Activated naive CD4-positive, alpha-beta T cell treated with Interleukin-2 at 50 U/mL for 16 hours (primary cell): ENCODE data around the gene SLC34A1.

Source experiments
- DNase-seq: peaks from one replicate; pipeline ENCODE4 v3.0.0-alpha.2; 2020

Gene SLC34A1

DNA sequence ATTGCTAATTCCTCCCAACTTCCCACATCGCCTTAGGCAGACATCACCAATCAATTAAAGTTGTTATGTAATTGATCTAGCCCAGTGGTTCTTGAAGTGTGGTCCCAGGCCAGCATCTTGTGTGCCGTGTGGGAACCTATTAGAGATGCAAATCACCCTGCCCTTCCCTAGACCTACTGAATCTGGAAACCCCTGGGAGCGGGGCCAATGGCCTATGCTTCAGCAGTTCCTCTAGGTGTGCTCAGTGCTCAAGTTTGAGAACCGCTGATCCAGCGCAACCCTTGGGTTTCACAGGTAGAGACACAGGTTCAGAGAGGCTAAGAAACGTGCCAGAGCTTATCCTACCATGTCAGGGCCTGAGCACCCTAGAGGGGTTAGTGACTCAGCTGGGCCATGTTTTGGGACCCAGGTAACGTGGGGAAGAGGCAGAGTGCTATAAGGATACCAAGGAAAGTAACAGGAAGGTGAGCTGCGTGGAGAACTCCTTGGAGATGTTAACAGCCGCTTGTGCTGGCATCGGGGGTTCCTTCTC, 4.4 kb downstream of the SLC34A1 start:
- no peak for DNase-seq

DNA sequence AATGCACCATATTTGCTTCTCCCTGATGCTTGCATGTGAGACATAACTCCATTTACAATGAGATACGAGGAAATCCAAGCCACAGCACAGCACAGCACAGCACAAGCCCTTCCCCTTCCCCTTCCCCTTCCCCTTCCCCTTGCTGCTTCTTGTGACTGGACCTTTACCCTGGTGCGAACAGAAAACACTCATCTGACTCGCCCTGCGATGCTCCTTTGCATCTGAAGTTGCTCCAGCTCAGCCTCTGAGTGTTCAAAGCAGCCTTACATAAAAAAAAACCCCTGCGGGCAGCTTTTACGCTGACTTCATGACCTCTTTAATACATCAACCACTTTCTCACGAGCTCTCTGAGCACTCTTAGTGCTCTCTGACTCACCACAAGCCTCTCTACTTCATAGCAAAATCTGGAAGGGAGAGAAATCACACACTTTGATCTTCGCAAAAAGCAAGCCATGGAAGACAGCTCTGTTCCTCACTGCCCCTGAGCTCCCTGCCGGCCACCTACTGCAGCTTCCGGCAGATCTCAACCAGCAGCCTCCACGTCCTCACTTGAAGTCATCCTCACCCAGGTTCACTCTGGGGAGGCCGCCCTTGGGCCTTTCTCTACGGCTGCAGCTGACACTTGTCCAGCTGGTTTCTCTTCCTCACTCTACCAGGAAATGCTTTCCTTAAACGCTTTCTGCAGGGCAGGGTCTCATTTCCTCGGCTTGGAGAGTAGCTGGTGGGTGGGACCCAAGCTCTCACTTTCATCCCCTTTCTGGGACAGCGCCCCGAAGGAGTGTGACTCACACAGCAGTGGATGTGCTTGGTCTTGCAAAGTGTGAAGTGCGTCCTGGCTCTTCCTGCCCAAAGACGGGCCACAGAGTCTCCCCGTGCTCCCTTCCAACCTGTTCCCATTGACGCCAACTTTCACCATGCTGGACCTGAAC, 5.3 kb downstream of the SLC34A1 start:
- peak; percentile 69 for DNase-seq

DNA sequence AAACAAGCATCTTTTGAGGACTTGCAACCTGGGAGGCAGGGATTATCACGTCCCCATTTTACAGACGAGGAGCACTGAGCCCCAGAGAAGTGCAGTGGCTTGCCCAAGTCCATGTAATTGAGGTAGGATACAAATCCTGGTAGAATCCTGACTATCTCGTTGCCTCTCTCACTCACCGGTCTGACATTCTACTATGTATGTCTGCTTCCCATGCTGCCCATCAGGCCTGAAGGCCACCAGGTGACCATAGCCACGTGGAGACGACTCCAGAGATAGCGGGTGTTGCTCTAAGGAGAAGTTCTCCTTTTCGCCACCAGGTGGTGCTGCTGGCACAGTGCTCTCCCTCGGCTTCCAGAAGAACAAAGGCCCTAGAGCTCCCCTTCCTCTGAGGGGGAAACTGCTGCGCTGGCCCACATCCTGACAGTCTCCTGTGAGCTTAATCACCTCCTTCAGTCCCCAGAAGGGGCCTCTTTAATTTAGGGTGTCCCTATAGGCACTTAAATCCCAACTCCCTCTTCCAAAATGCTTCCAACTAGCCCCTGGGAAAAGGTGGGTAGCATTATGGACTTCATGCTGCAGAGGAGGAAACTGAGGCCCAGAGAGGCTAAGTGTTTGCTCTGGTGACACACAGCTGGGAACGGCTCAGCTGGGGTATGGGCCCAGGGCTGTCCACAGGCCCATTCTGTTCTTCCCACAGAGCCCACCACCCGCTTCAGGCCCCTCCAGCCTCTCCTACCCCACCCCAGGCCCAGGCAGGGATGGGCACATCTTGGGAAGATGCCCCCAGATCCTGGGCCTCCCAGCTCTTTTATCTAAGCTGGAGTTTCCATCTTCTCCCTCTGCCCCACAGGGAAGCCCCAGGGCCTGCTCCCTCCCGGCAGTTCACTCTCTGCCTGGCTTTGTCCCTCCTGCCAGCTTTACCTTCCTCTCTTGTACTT, 6.4 kb downstream of the SLC34A1 start:
- peak; percentile 87 for DNase-seq

DNA sequence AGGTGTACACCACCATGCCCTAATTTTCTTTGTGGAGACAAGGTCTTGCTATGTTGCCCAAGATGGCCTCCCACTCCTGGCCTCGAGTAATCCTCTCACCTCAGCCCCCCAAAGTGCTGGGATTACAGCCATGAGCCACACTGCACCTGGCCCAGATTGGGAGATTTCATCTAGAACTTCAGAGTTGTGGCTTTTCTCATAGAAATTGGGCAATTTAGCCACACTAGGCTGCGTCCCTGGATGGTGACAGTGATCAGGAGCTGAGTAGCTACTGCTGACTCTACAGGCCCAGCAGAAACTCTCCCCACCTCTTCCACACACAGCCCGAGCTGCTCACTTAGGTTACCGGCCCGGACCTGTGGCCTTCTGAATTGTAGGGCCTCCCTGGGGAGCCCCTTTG, 8.5 kb downstream of the SLC34A1 start:
- no peak for DNase-seq

DNA sequence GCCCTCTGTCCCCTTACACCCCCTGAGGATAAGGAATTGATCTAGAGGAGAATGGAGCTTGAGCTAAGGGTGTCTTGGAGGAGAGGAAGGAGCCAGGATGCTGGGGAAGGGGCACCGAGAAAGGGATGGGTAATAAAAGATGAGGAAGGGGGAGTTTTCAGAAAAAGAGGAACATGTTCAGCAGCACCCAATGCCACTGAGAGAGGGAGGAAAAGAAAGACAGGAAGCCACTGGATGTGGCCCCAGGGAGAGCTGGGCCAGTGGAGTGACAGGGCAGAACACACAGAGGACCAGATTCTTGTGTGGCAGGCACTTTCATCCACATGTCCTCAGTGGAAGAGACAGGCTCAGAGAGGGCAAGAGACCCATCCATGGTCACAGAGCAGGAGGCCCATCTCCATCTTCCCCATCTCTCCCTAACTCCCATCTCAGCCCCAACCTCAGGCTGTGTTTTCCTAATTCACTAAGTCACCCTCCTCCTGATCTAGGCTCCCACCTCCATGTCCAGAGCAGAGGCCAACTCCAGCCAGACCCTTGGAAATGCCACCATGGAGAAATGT, 9.1 kb downstream of the SLC34A1 start:
- DNase-seq: no peak

DNA sequence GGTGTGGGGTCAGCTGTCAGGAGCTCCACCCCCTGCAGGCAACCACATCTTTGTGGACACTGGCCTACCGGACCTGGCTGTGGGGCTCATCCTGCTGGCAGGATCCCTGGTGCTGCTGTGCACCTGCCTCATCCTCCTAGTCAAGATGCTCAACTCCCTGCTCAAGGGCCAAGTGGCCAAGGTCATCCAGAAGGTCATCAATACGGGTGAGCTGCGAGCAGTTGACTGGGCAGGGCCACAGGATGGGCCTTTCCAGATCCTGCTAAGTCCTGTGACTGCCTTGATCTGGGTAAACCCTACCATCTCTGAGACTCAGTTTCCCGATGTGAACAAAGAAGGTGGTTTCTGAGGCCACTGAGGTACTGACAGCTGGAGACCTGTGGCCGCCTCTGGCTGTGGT, 9.8 kb downstream of the SLC34A1 start:
- no peak for DNase-seq

DNA sequence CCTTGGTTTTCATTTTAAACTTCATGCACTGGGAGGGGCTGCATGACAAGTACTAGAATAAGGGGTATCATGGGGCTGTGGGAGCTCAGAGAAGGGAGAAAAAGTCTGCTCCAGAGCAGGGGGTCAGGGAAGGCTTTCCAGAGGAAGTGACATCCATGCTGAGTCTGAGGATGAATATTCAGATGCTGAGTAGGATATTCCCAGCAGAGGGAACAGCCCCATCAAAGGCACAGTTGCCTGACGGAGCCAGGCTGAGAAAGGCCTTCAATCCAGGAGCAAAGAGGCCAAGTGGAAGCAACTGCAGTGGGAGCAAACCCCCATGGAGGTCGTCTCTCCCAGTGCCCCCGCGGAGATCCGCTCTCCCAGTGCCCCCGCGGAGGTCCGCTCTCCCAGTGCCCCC, 11.8 kb downstream of the SLC34A1 start:
- no peak for DNase-seq

DNA sequence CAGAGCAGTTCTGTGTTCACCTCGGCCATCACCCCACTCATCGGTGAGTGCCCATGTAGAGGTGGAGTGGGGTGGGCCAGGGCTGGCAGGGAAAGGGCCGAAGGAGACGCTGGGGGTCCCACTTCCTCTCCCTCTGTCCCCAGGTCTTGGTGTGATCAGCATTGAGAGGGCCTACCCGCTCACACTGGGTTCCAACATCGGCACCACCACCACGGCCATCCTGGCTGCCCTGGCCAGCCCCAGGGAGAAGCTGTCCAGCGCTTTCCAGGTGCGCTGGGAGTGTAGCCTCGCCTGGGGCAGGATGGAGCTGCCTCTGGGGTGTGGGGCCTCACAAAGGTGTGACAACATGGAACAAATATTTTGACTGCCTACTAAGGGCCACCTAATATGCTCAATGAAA, 12.6 kb downstream of the SLC34A1 start:
- no peak for DNase-seq

DNA sequence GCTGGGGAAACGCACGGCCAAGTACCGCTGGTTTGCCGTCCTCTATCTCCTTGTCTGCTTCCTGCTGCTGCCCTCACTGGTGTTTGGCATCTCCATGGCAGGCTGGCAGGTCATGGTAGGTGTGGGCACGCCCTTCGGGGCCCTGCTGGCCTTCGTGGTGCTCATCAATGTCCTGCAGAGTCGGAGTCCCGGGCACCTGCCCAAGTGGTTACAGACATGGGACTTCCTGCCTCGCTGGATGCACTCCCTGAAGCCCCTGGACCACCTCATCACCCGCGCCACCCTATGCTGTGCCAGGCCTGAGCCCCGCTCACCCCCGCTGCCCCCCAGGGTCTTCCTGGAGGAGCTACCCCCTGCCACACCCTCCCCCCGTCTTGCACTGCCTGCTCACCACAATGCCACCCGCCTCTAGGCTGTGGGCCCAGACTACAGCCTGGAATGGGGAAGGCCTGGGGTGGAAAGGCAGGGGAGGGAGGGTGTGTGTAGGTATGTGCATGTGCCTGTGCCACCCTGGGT, 13.7 kb downstream of the SLC34A1 start:
- no peak for DNase-seq

DNA sequence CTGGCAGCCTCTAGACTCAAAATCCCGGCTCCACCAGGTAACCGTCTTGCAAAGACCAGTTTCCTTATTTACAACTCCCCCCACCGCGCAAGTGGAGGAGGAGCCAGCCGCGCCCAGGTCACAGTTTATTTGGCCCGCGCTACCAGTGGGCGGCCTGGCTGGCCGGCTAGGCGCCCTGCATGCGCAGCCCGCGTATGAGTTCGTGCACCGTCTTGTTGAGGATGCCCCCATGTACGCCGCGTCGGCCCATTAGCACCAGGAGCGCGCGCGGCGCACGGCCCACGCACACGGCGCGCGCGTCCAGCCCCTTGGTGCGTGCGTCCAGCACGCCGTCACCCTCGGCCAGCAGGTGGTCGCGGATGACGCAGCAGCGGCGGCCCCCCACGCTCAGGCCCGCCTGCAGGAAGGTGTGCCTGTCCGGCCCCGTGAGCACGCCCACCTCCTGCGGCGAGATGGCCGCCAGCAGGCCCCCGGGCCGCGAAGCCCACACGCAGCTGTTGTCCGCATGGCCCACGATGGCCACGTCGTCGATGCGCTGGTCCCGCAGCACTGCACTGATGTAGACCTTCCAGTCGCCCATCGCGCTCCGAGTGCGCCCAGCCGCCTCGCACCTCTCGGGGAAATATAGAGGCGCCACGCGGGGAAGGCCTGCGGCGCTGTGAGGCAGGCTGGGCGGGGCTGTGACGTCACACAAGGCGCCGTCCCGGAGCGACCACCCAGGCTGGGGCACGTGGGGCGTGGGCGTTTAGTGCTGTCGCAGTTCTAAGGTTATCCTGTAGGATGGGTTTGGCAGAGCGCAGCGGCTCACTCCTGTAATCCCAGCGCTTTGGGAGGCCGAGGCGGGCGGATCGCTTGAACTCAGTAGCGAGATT, 16.0 kb downstream of the SLC34A1 start, which contains the start of gene PFN3:
TSS of gene PFN3 (minus strand) at position 665 of the 872 bp plus-strand sequence. CDS start at position 580, 85 bp downstream.
- no peak for DNase-seq

DNA sequence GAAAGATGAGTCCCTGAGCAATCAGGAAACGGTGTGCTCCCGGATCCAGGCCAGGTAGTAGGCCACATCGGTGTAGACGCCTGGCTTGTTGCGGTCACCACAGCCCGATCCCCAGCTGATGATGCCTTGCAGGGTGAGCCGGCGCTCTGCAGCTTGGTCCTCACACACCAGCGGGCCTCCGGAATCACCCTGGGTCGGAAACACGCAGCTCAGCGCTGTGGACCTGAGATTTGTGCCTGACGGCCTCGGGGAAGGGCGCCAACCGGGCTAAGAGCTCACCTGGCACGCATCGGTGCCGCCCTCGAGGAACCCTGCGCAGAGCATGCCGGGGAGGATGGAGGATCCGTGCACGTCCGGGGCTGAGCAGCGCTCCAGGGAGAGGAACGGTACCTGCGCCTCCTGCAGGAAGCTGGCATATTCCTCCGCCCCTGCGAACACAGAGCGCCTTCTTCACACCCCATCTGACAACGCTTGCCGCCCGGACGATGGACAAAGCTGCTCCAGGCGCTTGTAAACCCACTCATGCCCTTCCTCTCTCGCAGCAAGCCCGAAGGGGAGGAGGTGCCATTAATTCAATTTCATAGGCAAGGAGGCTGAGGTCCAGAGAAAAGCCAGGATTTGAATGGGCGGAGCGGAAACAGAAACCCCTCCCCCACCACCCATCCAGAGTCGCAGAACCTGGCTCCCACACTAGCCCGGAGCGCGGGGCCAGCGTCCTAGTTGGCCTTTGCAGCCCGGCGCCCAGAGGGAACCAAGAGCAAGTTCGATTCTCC, 18.2 kb downstream of the SLC34A1 start:
- DNase-seq: peak; percentile 76

DNA sequence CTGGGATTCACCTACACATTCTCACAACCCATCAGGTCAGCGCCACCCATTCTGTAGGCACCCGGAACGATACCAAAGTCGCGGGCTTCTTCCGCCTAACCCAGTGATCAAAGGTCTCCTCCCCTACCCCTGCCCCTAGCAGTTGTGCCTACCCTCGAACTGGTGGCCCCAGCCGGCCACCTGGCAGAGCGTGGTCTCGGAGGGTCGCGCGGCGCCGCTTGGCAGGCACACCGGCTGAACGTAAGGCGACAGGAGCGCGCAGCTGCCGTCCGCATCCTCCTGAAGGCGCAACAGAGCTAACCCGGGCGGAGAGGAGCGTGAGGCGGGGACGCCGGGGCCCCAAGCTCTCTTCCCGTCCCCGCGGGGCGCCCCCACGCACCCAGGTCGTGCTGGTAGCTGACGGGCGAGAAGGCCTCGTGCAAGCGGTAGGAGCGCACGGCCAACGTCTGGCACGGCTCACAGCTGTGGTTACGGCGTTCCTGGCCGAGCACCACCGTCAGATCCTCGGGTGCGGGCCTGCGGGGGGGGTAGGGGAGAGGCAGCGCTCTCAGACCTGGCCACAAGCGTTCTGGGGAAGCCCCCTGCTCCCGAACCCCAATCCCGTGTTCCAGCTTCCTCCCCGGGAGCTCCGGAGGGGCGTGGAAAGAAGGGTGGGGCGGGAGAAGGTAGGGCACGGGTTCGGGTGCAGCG, 19.0 kb downstream of the SLC34A1 start:
- DNase-seq: peak; percentile 58

DNA sequence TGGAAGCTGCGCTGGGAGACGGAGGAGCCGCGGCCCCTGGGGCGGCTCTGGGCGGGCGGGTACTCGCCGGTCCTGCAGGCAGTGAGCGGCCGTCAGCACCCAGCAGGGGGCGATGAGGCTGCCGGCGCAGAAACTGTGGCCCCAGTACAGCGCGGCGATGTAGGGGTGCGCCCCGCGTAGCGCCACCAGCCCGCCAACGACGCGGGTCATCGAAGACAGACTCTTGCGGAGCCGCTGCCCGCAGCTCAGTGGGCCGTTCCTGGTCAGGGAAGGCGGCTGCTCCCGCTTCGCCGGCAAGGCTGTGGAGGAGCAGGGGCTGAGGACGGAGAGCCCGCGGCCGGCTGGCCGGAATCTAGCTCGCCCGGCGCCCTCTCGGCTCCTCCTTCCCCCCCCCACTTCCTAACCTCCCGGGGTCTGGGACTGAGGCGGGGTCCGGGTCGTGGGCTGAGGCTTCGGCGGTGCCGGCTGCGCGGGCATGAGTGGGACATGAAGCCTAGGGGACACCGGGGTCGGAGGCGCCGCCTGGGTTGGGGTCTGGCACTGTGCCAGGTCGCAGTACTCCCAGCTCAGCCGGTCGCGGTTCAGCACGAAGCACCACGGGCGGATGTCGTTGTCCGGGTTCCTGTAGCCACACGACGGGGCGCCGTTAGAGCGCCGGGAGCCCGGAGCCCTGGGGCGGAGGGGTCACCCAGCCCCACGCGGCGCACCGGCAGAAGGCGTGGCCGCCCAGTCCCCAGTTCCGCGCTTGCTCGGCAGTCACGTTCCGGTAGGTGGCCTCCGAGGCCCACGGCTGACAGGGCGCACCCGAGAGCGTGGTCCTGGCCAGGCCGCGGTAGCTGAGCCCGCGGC, 19.8 kb downstream of the SLC34A1 start:
- peak; percentile 88 for DNase-seq

DNA sequence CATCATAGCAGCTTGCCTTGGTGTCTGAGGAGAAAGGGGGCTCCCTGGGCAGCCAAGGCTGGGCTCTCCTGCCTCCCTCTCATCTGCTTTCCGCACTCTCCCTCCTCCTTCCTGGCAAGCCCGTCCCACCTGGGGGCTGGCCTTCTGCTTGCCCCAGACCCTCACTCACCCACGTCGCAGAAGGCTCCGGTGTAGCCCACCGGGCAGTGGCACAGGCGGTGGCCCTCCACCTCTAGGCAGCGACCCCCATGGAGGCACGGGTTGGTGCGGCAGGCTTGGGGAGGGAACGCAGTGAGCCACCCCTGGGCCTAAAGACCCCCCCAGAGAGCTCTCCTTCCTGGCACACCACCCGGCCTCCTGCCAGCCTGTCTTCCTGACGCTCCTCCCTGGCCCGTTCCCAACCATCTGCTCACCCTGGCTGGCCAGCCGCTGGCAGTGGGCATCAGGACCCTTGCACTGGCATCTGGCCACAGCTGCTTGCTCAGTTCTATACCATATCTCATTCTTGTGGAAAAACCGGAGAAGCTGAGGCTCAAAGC, 20.5 kb downstream of the SLC34A1 start:
- DNase-seq: no peak

DNA sequence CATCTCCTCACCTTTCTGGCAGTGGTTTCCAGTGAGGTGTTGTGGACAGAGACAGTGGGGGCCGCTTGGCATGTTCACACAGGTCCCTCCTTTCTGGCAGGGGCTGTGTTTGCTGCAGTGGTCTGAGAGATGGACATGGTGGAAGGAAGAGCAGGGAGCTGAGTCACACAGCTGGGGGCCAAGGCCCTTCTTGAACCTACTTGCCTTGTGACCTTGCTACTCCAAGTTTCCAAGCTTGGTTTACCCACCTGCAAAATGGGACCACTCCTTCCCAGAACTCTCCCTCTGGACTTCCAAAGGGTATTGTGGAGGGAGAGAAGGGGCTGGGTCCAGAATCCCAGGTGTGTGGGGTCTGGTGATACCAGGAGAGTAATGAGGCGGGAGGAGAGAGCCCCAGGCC, 21.1 kb downstream of the SLC34A1 start:
- DNase-seq: no peak

DNA sequence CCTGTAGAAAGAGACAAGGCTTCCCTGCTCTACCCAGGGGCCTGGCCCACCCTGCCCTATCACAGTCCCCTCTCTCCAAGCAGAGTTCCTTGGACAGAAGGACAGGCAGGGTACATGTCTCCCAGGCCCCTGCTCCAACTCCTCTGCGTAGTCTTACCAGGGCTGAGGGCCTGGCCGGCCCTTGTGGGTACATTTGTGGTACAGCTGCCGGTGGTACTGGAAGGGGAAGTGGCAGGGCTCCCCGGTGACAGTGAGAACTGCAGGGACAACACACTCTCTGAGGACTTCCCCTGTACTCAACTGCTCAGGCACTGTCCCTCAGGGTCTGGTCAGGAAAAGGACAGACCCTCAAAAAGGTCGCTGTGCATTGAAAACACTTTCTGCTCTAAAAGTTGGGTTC, 21.6 kb downstream of the SLC34A1 start:
- DNase-seq: no peak

DNA sequence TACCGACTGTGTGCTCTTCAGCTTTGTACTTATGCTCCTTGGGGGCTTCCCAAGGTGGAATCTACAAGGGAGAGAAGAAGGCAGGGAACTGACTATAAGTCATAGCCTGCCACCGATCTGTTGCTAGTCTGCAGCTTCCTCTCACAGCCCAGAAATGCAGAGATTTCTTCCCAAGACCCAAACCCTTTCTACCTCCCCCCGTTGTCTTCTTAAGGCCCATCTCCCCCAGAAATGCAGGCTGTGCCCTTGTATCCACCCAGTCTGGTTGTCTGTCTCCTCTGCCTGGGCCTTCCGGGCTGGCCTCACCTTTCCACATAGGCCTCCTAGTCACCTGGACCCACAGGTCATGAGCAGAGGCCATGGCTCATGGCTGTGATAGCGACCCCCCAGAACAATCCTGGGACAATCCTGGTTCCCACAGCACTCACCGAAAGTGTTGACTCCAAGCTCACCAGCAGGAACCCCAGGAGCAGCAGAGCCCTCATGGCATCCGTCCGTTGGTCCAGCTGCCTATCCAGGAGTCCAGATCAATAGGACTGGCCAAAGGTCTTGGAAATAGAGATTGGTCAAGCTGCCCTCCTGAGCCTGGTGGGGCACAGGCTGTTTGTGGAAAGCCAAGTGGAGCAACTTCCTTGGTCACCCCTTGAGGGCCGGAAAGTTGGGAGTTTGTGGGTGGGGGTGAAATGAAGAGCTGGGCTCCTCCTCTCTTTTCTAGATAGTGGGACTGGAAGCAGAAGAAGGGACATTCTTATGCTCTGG, 25.0 kb downstream of the SLC34A1 start, which contains the start of gene F12:
TSS of gene F12 (minus strand) at position 522 of the 759 bp plus-strand sequence. CDS start at position 485, 37 bp downstream.
- no peak for DNase-seq

DNA sequence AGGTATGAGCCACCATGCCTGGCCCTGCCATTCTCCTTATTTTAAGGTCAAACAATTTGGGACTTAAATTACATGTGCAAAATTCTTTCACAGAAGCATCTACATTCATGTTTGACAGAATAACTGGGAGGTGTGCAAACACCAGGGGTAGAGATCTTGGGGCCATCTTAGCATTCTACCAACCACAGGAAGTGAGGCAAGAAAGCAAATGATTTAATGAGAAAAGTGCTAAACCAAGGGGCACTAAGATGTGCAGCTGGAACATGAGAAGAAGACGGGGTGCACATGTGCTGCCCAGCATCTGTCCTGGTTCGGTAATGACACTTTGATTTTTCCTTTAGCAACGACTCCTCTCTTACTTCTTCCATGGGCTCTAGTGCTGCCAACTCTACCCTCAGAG, 26.3 kb downstream of the SLC34A1 start:
- DNase-seq: no peak
